CD4-positive, alpha-beta T cell treated with Interleukin-10 for 1 hour (primary cell): ENCODE data around the gene ASGR1.
"Not testable (repeated sequence)": the region's sequence is repeated elsewhere in the genome, so short reads cannot be mapped to it uniquely, and the experiment has no call there.

Experiments
- DNase-seq: peaks from one replicate; pipeline ENCODE4 v3.0.0-alpha.2; 2020

Gene ASGR1

DNA sequence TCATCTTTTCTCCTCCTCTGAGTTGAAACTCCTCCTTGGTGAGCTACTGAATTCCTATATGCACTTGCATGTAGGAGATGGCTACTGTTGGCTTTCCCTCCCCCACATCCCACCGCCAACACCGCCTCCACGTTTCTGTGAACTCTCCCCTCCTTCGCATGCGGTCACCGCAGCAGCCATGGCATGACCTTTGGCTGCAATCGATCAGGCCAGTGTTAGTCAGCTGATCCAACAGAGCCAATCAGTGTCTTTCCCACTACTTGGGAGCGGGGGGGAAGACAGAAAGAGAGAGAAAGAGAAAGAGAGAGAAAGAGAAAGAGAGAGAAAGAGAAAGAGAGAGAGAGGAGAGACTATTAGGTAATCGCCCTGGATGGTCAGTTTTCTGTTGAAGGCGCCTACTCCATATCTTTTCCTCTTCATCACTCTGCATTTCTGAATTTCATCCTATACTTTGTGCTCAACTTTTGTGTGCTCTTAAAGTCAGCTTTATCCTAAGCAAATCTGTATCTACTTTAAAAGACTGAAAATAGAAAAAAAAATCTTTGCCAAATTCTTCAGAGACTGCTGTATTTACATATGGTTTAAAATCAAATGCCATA is 22.7 kb downstream of the ASGR1 start:
- DNase-seq: no peak

- peak; percentile 4 for DNase-seq
These were observed 31.4 kb downstream of the ASGR1 start for GRCh38 chr17:7147772-7148171.

- DNase-seq: no peak
These were observed 33.1 kb downstream of the ASGR1 start for GRCh38 chr17:7146115-7146514.

DNA sequence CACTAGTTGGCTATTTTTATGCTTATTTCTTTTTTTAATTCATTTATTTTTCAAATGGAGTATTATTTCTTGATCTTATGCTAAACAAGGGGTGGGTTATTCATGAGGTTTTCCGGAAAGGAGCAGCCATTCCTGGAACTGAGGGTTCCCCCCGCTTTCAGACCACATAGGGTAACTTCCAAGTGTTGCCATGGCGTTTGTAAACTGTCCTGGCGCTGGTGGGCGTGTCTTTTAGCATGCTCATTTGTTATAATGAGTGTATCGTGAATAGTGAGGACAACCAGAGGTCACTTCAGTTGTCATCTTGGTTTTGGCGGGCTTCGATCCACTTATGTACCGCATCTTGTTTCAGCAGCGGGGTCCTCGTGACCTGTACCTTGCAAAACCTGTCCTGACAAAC is 35.0 kb downstream of the ASGR1 start:
- no peak for DNase-seq

DNA sequence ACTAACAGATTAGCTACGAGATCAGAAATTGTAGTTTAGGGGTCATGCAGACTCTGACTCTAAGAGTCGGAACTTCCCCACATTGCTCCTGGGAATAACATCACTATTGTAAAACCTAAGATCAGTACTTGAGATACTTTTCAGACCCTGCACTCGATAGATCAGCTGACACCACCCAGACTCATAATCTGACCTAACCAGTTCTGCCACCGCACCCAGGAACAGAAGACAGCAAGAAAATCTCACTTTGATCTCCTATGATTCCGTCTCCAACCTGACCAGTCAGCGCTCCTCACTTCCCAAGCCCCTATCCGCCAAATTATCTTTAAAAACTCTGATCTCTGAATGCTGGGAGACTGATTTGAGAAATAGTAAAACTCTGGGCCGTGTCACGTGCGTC is 37.3 kb downstream of the ASGR1 start:
- DNase-seq: no peak

GRCh38 chr17:7139400-7139799 is 39.8 kb downstream of the ASGR1 start:
- DNase-seq: no peak

GRCh38 chr17:7138800-7139381 is 40.3 kb downstream of the ASGR1 start:
- DNase-seq: no peak

- DNase-seq: no peak
These were observed 41.8 kb downstream of the ASGR1 start for GRCh38 chr17:7137171-7137943.

DNA sequence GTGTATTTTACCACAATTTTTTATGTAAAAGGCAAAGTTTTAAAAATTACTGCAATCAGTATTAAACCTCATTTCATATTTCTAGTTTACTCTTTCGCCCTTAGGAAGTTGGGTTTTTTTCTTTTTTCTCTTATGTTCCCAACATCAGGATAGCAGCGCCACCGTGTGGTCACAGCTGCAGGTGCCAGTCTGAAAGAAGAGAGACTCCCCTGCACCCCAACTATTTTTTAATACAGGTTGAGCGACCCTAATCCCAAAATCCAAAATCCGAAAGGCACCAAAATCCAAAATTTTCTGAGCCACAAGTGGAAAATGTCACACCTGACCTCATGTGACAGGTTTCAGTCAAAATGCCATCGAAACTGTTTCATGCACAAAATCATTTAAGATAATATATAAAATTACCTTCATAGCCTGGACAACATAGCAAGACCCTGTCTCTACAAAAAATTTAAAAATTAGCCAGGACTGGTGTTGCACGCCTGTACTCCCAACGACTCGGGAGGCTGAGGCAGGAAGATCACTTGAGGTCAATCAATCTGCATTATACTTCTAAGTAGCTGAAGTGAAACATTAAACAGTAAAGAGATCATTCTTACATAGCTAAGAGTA is 42.8 kb downstream of the ASGR1 start:
- DNase-seq: peak; percentile 79

- no peak for DNase-seq
These were observed 45.3 kb downstream of the ASGR1 start for GRCh38 chr17:7133916-7134315.

- peak; percentile 54 for DNase-seq
These were observed 45.7 kb downstream of the ASGR1 start for GRCh38 chr17:7133424-7133823.

DNA sequence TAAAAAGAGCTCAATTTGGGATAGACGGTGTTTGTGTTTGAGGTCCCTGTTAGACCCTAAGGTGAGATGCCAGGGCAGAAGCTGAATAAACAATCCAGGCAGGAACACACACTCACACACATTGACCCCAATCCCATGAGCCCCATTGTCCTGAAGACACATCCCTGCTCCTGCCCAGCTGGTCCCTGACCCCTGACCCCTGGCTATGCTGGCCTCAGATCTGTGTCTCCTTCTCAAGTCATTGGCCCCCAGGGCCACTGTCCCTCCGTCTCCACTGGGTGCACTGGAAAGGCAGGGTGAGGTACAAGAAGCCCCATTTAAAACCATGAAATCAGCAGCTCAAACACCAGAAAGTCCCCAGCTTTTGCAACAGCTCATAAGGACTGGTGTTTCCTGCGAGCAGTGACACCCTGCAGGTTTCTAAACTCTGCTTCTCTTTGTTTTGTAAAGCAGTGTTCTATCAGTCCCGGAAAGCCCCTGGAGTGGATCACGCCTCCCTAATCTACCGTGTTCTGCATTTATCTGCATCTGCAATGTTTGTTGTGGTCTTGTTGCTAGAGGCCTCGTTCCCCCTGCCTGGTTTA is 46.6 kb downstream of the ASGR1 start:
- DNase-seq: peak; percentile 84

- DNase-seq: no peak
These were observed 47.8 kb downstream of the ASGR1 start for GRCh38 chr17:7131423-7131791.

- no peak for DNase-seq
These were observed 48.3 kb downstream of the ASGR1 start for GRCh38 chr17:7130621-7131422.

DNA sequence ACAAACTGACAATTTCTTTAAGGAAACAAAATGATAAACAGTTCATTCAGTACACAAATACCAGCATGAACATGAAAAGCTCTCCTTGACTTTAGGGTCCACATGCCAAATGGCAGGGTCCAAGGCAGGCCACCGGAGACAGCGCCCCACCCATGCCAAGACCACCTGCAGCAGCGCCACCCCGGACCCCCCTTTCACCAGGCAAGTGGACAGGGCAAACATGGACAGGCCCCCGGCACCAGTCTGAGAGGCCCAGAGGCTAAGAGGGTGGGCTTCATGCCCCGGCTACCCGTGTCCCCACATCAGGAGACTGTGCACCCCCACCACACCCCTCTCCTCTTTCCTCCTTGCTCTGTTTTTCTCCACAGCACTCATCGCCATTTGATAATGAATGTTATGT is 49.9 kb downstream of the ASGR1 start:
- no peak for DNase-seq

GRCh38 chr17:7128160-7128559 is 51.0 kb downstream of the ASGR1 start:
- no peak for DNase-seq

- DNase-seq: not testable (repeated sequence)
These were observed 51.7 kb downstream of the ASGR1 start for GRCh38 chr17:7127501-7127900.

DNA sequence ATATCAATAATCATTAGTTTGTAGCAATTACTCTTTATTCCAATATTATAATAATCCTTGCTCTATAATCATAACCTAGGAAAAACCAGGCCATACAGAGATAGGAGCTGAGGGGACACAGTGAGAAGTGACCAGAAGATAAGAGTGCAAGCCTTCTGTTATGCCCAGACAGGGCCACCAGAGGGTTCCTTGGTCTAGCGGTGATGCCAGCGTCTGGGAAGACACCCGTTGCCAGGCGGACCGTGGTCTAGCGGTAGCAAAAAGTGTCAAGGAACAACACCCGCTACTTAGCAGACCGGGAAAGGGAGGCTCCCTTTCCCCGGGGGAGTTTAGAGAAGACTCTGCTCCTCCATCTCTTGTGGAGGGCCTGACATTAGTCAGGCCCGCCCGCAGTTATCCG is 52.8 kb downstream of the ASGR1 start:
- not testable (repeated sequence) for DNase-seq

- no peak for DNase-seq
These were observed 54.2 kb downstream of the ASGR1 start for GRCh38 chr17:7124923-7125322.

DNA sequence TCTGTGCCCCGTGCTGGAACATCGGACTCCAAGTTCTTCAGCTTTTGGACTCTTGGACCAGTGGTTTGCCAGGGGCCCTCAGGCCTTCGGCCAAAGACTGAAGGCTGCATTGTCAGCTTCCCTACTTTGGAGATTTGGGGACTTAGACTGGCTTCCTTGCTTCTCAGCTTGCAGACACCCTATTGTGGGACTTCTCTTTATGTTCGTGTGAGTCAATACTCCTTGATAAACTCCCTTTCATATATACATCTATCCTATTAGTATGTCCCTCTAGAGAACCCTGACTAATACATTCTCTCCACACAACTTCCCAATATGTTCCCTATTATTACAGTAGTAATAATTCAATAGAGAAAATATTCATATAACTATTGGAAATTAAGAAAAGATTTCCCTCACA is 55.3 kb downstream of the ASGR1 start:
- DNase-seq: no peak
